K562 (cell line): ENCODE results near the gene COASY. TPM values are rescaled to one million over a fixed set of nuclear protein-coding genes. Genes with fewer than 3 reads are reported as not detected.

Experiments used
- ATAC-seq: fragments of 200-7000 bp; cut with Tn5 transposase; 3 replicates; pipeline ENCODE4 v1.9.1; 2020; ENCODE audit warnings: moderate library complexity
- BruUV-seq: library from RNA; stranded (reverse); fragments of 400-500 nt; replicated peaks from 2 replicates; lab custom pipeline; 2021; lab: Mats Ljungman, UMichigan
- CTCF ChIA-PET: fragments of 300-600 bp; formaldehyde crosslinking; extraction: SDS; loops from one replicate; lab custom pipeline; 2021; ENCODE audit warnings: low intra/inter-chr PET ratio; lab: Yijun Ruan, JAX
- POLR2A ChIA-PET: fragments of 300-600, 350-650 bp; sonication (Branson Sonifier 250); formaldehyde crosslinking; extraction: SDS; loops from one replicate; lab custom pipeline; 2021; ENCODE audit warnings: antibody characterized with exemption, inconsistent platforms; lab: Yijun Ruan, JAX
- DNase-seq, 4 experiments: peaks; one replicate each; pipeline versions ENCODE4 v3.0.0 to v3.0.0-alpha.2; 2011 to 2018; ENCODE audit warnings: low spot score in 3 of 4, mixed read lengths in 3 of 4; ENCODE audit errors: extremely low read depth in 1 of 4
- FAIRE-seq: peaks from 2 replicates; lab custom pipeline; 2011; peaks lifted over from hg19 to GRCh38; lab: Jason Lieb, UNC
- H2AFZ ChIP-seq: 2 replicates; pipeline ENCODE4 v1.6.0; 2011; ENCODE audit warnings: low read depth, low read length, control low read depth, inconsistent platforms
- H3K27ac ChIP-seq: fragments of 200-600 bp; 3 replicates; pipeline ENCODE4 v1.8.0; 2011; ENCODE audit warnings: low read depth, mild to moderate bottlenecking, control low read depth, inconsistent platforms, low read length, moderate library complexity, mixed read lengths; ENCODE audit errors: extremely low read depth
- H3K27me3 ChIP-seq, 2 experiments: fragments of 300-600 bp in 1 of 2; 2 replicates in 1 of 2; 3 replicates in 1 of 2; pipeline versions ENCODE4 v1.6.0 to v1.8.0; 2011; ENCODE audit warnings: inconsistent platforms in 2 of 2, low read length in 2 of 2, mild to moderate bottlenecking in 1 of 2, mixed read lengths in 1 of 2, moderate library complexity in 1 of 2; ENCODE audit not compliant: control insufficient read depth in 2 of 2, insufficient read depth in 2 of 2
- H3K36me3 ChIP-seq: fragments of 300-600 bp; 3 replicates; pipeline ENCODE4 v1.8.0; 2011; ENCODE audit warnings: mild to moderate bottlenecking, low read length, inconsistent platforms; ENCODE audit not compliant: control insufficient read depth, insufficient read depth
- H3K4me1 ChIP-seq, 2 experiments: fragments of 200-600 bp in 1 of 2; replicated peaks in 1 of 2; 2 replicates in 1 of 2; 3 replicates in 1 of 2; pipeline versions ENCODE4 v1.5.1 to v1.8.0; 2011; ENCODE audit warnings: inconsistent platforms in 2 of 2, low read length in 2 of 2, mild to moderate bottlenecking in 1 of 2, mixed read lengths in 1 of 2, moderate library complexity in 1 of 2; ENCODE audit not compliant: control insufficient read depth in 2 of 2, insufficient read depth in 2 of 2
- H3K4me2 ChIP-seq: 2 replicates; pipeline ENCODE4 v1.6.1; 2011; ENCODE audit warnings: low read length, control low read depth, inconsistent platforms, mixed read lengths; ENCODE audit not compliant: insufficient read depth
- H3K4me3 ChIP-seq: fragments of 200-600 bp; sonication (generic), shearing (Covaris generic); 2 replicates; pipeline ENCODE4 v1.5.1; 2016; ENCODE audit warnings: control low read depth, inconsistent platforms
- H3K79me2 ChIP-seq: fragments of 200-600 bp; 3 replicates; pipeline ENCODE4 v1.8.0; 2011; ENCODE audit warnings: low read length, inconsistent platforms; ENCODE audit not compliant: control insufficient read depth, insufficient read depth
- H3K9ac ChIP-seq, 2 experiments: 2 replicates each; pipeline versions ENCODE4 v1.6.0 to v1.6.1; 2011; ENCODE audit warnings: low read depth in 2 of 2, low read length in 2 of 2, control low read depth in 1 of 2, inconsistent platforms in 1 of 2, mild to moderate bottlenecking in 1 of 2, mixed read lengths in 1 of 2; ENCODE audit not compliant: insufficient read depth in 1 of 2
- H3K9me1 ChIP-seq: one replicate; pipeline ENCODE4 v1.6.0; 2011; ENCODE audit warnings: inconsistent platforms, mild to moderate bottlenecking, low read length, moderate library complexity; ENCODE audit not compliant: control insufficient read depth, insufficient read depth
- H3K9me3 ChIP-seq: replicated peaks from 2 replicates; pipeline ENCODE4 v1.5.1; 2011; ENCODE audit warnings: low read depth, low read length, inconsistent platforms; ENCODE audit not compliant: control insufficient read depth, insufficient read depth
- H4K20me1 ChIP-seq: replicated peaks from 2 replicates; pipeline ENCODE4 v1.6.1; 2011; ENCODE audit warnings: low read length, inconsistent platforms, mixed read lengths; ENCODE audit not compliant: control insufficient read depth, insufficient read depth
- ARID1B ChIP-seq: fragments of 450-650 bp; IDR thresholded peaks from 2 replicates; pipeline ENCODE4 v1.6.1; 2016; ENCODE audit warnings: antibody characterized with exemption, mild to moderate bottlenecking, inconsistent platforms
- DEAF1 ChIP-seq: fragments of 450-650 bp; formaldehyde crosslinking; IDR thresholded peaks from 2 replicates; pipeline ENCODE4 v1.4.0; 2020; ENCODE audit warnings: mild to moderate bottlenecking, moderate library complexity
- KLF16 ChIP-seq: IDR thresholded peaks from 2 replicates; pipeline ENCODE4 v1.6.1; 2016; ENCODE audit warnings: antibody characterized with exemption
- TARDBP ChIP-seq: fragments of 450-650 bp; IDR thresholded peaks from 2 replicates; pipeline ENCODE4 v1.6.1; 2016
- TSHZ1 ChIP-seq: fragments of 250-450 bp; sonication (Bioruptor Pico); IDR thresholded peaks from 2 replicates; pipeline ENCODE4 v1.4.0; 2020; ENCODE audit warnings: mild to moderate bottlenecking, moderate library complexity
- WHSC1 ChIP-seq: IDR thresholded peaks from one replicate; pipeline ENCODE4 v1.6.1; 2012; ENCODE audit warnings: low read length, control low read depth, inconsistent platforms
- ZNF282 ChIP-seq: sonication (generic); formaldehyde crosslinking; IDR thresholded peaks from 2 replicates; pipeline ENCODE4 v1.8.1; 2023; ENCODE audit warnings: missing genetic modification reagents
- ZNF449 ChIP-seq: fragments of 250-450 bp; sonication (Bioruptor Pico); IDR thresholded peaks from 2 replicates; pipeline ENCODE4 v1.8.0; 2022; ENCODE audit warnings: moderate library complexity, mild to moderate bottlenecking, inconsistent platforms
- WGBS: fragments of 100-300 bp; shearing (Covaris generic); methylation state at CpG from one replicate; pipeline ENCODE4 v1.1.6; 2016; ENCODE audit warnings: low coverage, mixed read lengths; ENCODE audit not compliant: insufficient coverage; ENCODE audit errors: missing lambda C conversion rate; 5-methylcytosine and 5-hydroxymethylcytosine counted together
- in situ Hi-C: fragments of 300-500 bp; cut with MboI; formaldehyde crosslinking; loops from 4 replicates; pipeline ENCODE4 v1.15.0; 2018; ENCODE audit warnings: inconsistent platforms, mixed read lengths
- intact Hi-C: fragments of 100-400 bp; cut with micrococcal nuclease; formaldehyde crosslinking; loops from 2 replicates; pipeline ENCODE4 v1.14.2; 2022
- polyA plus RNA-seq, 8 experiments: library from polyadenylated mRNA; depleted of rRNA in 4 of 8; stranded (reverse) in 5 of 8; unstranded in 3 of 8; fragments of >200 nt; fragmentation: Nextera tagmentation in 2 of 8; fragmentation: Illumina TruSeq in 1 of 8; extraction: Ambion mirVana in 2 of 8; extraction: Trizol in 1 of 8; gene quantifications; 2 replicates each; pipeline versions ENCODE4 v1.2.1 to v1.2.3, GENCODE V29; 2011 to 2014; ENCODE audit warnings: inconsistent platforms in 1 of 8, missing spikeins in 1 of 8
- total RNA-seq, 7 experiments: library from RNA; depleted of rRNA in 6 of 7; stranded (reverse); fragments of >200 nt in 6 of 7; fragmentation: Illumina TruSeq in 2 of 7; extraction: Trizol in 2 of 7; gene quantifications; 2 replicates each; pipeline versions ENCODE4 v1.2.1 to v1.2.3, GENCODE V29; 2011 to 2021; ENCODE audit warnings: low replicate concordance in 1 of 7

COASY gene
- total and polyA plus RNA-seq, 9 of the 15 experiments (the other 6 are each of a cell fraction or from before 2014, with no cell fraction given): 25.4 to 175 (median 62.3) TPM

- no peaks in the 10 kb centered on the region for H4K20me1 ChIP-seq
- WGBS: 88% methylated on average over 1 of the region's 1 CpG
- in situ Hi-C loops (loop anchor here (10.0 kb wide), 1 partner anchor 339 kb away; no protein-coding TSS in a partner anchor), intact Hi-C loops (no loop called here)
- no peak overlapping the region for H2AFZ ChIP-seq
- H3K9ac ChIP-seq: peak overlapping the region in 1 of 2 experiments; percentile 24; a peak in 1 of 4 replicates
- ChIA-PET CTCF (no interaction called here), POLR2A (no interaction called here)
- no peak overlapping the region for H3K4me2 ChIP-seq
- peaks cover 91% of the 10 kb centered on the region for H3K36me3 ChIP-seq
- H3K9me3 ChIP-seq: no peaks in the 10 kb centered on the region
- ATAC-seq (no peak), FAIRE-seq (no peak), DNase-seq (no peak)
- H3K4me3 ChIP-seq: no peak overlapping the region
- H3K27ac ChIP-seq: no peak overlapping the region
- no peaks in the 10 kb centered on the region for H3K9me1 ChIP-seq
- TF ChIP-seq ZNF449 (CRISPR knock-in tag) (no peak), KLF16 (no peak), ARID1B (no peak), WHSC1 (no peak), TARDBP (no peak), ZNF282 (CRISPR knock-in tag) (no peak), DEAF1 (CRISPR knock-in tag) (no peak), TSHZ1 (CRISPR knock-in tag) (no peak)
- H3K27me3 ChIP-seq: no peaks in the 10 kb centered on the region
- H3K4me1 ChIP-seq: peaks cover 0 to 2% of the 10 kb centered on the region in 2 experiments; a peak in 2 of 5 replicates
- BruUV-seq: no TSS peak
- H3K79me2 ChIP-seq: no peaks in the 10 kb centered on the region
Observed at GRCh38 chr17:42585353-42585752, 23.4 kb downstream of the COASY start.
